GM18526 (cell line): ENCODE results near the gene TES.

ENCODE experiments used
- POLR2A ChIP-seq: IDR thresholded peaks from 3 replicates; pipeline ENCODE4 v1.6.1; 2011; ENCODE audit not compliant: insufficient read length; ENCODE audit errors: extremely low read depth

The TES gene

DNA sequence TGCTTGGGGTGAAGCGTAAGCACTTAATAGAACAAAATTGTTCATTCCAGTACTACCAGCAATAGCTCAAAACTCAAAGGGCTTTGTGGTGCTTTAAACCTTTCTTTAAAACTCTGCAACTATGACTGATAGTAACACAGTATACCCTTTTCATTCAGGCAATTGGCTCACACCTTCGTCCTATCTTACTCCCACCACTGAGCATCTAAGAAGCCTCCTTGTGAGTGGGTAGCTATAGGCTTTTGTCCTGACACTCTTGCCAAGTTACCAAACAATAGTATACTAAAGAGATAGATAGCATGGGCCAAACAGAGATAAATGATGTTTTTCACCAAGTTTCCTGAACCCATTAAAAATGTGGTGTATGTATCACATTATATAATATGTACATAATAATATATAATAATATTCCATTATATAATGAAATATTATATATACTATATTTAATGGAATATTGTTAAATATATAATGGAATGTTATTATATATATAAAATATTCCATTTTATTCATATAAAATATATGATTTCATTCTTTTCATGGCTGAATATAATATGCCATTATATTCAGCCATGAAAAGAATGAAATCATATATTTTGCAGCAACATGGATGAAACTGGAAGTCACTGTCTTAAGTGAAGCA is 96.2 kb downstream of the TES start:
- TF ChIP-seq POLR2A = no peak

DNA sequence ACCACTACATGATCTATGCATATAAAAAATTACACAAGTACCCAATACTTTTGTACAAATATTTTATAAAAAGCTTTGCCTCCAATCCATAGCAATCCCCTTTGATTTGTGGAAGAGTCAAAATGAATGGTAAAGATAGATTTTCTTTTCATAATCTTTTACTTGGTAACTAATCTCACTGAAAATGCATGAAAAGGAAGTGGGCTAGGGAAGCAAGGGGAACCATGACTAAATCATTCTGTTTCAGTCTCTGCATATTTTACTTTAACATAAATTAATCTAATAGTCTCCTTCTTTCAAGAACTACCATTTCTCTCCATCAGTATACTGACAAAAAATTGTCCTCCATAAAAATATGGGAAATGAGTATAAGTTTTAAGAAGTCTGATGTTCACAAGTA is 96.9 kb downstream of the TES start:
- no peak for TF ChIP-seq POLR2A
